NCI-H2029 (cell line): Measurements from ENCODE around the gene ZP4.

Experiments used
- DNase-seq: peaks from one replicate; lab custom pipeline; 2025; lab: John Stamatoyannopoulos, UW

The ZP4 gene

GRCh38 chr1:237890822-237891221 lies at the start of gene ZP4:
Gene ZP4 (minus strand): TSS chr1:237890922. CDS start chr1:237890635, 287 bp downstream.
- DNase-seq: no peak

- no peak for DNase-seq
Measured at GRCh38 chr1:237938553-237938952, 47.8 kb upstream of the ZP4 start.

- no peak for DNase-seq
Measured at GRCh38 chr1:237938068-237938467, 47.3 kb upstream of the ZP4 start.

- DNase-seq: no peak
Measured at GRCh38 chr1:237932816-237933215, 42.1 kb upstream of the ZP4 start.

- no peak for DNase-seq
Measured at GRCh38 chr1:237931581-237931980, 40.9 kb upstream of the ZP4 start.

- DNase-seq: no peak
Measured at GRCh38 chr1:237927198-237927597, 36.5 kb upstream of the ZP4 start.

GRCh38 chr1:237921306-237921705 lies 30.6 kb upstream of the ZP4 start:
- no peak for DNase-seq

GRCh38 chr1:237913345-237913744 lies 22.6 kb upstream of the ZP4 start:
- no peak for DNase-seq

GRCh38 chr1:237911911-237912310 lies 21.2 kb upstream of the ZP4 start:
- no peak for DNase-seq

- DNase-seq: no peak
Measured at GRCh38 chr1:237910834-237911233, 20.1 kb upstream of the ZP4 start.

- no peak for DNase-seq
Measured at GRCh38 chr1:237903961-237904360, 13.2 kb upstream of the ZP4 start.

- no peak for DNase-seq
Measured at GRCh38 chr1:237902960-237903743, 12.4 kb upstream of the ZP4 start.

GRCh38 chr1:237901299-237901934 lies 10.7 kb upstream of the ZP4 start:
- DNase-seq: no peak

GRCh38 chr1:237895630-237896029 lies 4.9 kb upstream of the ZP4 start:
- DNase-seq: no peak

GRCh38 chr1:237894131-237894530 lies 3.4 kb upstream of the ZP4 start:
- DNase-seq: no peak

- DNase-seq: no peak
Measured at GRCh38 chr1:237891979-237892378, 1.3 kb upstream of the ZP4 start.

GRCh38 chr1:237891266-237891665 lies 544 bp upstream of the ZP4 start:
- no peak for DNase-seq

GRCh38 chr1:237890416-237890815 lies 306 bp downstream of the ZP4 start:
- no peak for DNase-seq

- DNase-seq: no peak
Measured at GRCh38 chr1:237888143-237888542, 2.6 kb downstream of the ZP4 start.

GRCh38 chr1:237887542-237887941 lies 3.2 kb downstream of the ZP4 start:
- no peak for DNase-seq

- DNase-seq: no peak
Measured at GRCh38 chr1:237884237-237884636, 6.5 kb downstream of the ZP4 start.

- no peak for DNase-seq
Measured at GRCh38 chr1:237879195-237879594, 11.5 kb downstream of the ZP4 start.

- no peak for DNase-seq
Measured at GRCh38 chr1:237878406-237878805, 12.3 kb downstream of the ZP4 start.

GRCh38 chr1:237877631-237878030 lies 13.1 kb downstream of the ZP4 start:
- no peak for DNase-seq
